ENCODE results near the gene PLCD3. TPM values are rescaled to one million over a fixed set of nuclear protein-coding genes. Genes with fewer than 3 reads are reported as not detected.

PLCD3 gene
- total RNA-seq = 1 to 10 TPM; 2.7 to 5.9 TPM

GRCh38 chr17:45132320-45132571 lies at the start of gene PLCD3:
TSS of gene PLCD3 (minus strand) at chr17:45132515. CDS start at chr17:45132410, 105 bp downstream.
- H3K27me3 Mint-ChIP-seq = peaks cover 0 to 8% of the 10 kb centered on the region in 2 donors
- H3K27ac Mint-ChIP-seq = peak within 1 kb of the TSS; percentile 28 to 51
- no peaks in the 10 kb centered on the region for H3K36me3 Mint-ChIP-seq
- no peaks in the 10 kb centered on the region for H3K9me3 Mint-ChIP-seq
- DNase-seq (ENCODE audit: low spot score) (no peak), ATAC-seq (no peak)
- H3K4me3 Mint-ChIP-seq = peak within 1 kb of the TSS; percentile 86
- peaks cover 12 to 19% of the 10 kb centered on the region in 2 donors for H3K4me1 Mint-ChIP-seq (ENCODE audit: low read depth in 2 of 2)

- no peak for ATAC-seq
- no peak overlapping the region for H3K27ac Mint-ChIP-seq
- DNase-seq (ENCODE audit: low spot score) = no peak
- H3K36me3 Mint-ChIP-seq = no peaks in the 10 kb centered on the region
- H3K27me3 Mint-ChIP-seq = no peaks in the 10 kb centered on the region
- H3K4me1 Mint-ChIP-seq (ENCODE audit: low read depth in 2 of 2) = peaks cover 12 to 14% of the 10 kb centered on the region in 2 donors
- no peak overlapping the region for H3K4me3 Mint-ChIP-seq
- H3K9me3 Mint-ChIP-seq = no peaks in the 10 kb centered on the region
Observed at GRCh38 chr17:45177563-45177962, 45.2 kb upstream of the PLCD3 start.

- ATAC-seq (no peak), DNase-seq (ENCODE audit: low spot score) (no peak)
- Mint-ChIP-seq H3K27me3 (no peaks in the 10 kb centered on the region), H3K27ac (peak overlapping the region; percentile 21 to 76), H3K9me3 (no peaks in the 10 kb centered on the region), H3K36me3 (no peaks in the 10 kb centered on the region), H3K4me3 (no peak overlapping the region), H3K4me1 (ENCODE audit: low read depth in 2 of 2) (peaks cover 19 to 20% of the 10 kb centered on the region in 2 donors)
Observed at GRCh38 chr17:45175759-45176115, 43.4 kb upstream of the PLCD3 start.

GRCh38 chr17:45172541-45173286 lies 40.4 kb upstream of the PLCD3 start:
- Mint-ChIP-seq H3K27ac (peak overlapping the region; percentile 84 to 99), H3K4me1 (ENCODE audit: low read depth in 2 of 2) (peaks cover 25 to 28% of the 10 kb centered on the region in 2 donors), H3K27me3 (no peaks in the 10 kb centered on the region), H3K4me3 (peak overlapping the region; percentile 75), H3K36me3 (no peaks in the 10 kb centered on the region), H3K9me3 (no peaks in the 10 kb centered on the region)
- DNase-seq (ENCODE audit: low spot score) (peak; percentile 64), ATAC-seq (peak; percentile 45 to 54)

GRCh38 chr17:45172232-45172540 lies 39.9 kb upstream of the PLCD3 start:
- ATAC-seq = no peak
- Mint-ChIP-seq H3K27me3 (no peaks in the 10 kb centered on the region), H3K4me3 (no peak overlapping the region), H3K36me3 (no peaks in the 10 kb centered on the region), H3K27ac (peak overlapping the region; percentile 96 to 99), H3K9me3 (no peaks in the 10 kb centered on the region), H3K4me1 (ENCODE audit: low read depth in 2 of 2) (peaks cover 25 to 28% of the 10 kb centered on the region in 2 donors)
- DNase-seq (ENCODE audit: low spot score) = no peak

GRCh38 chr17:45171338-45172231 lies 39.3 kb upstream of the PLCD3 start:
- ATAC-seq (no peak), DNase-seq (ENCODE audit: low spot score) (no peak)
- peak overlapping the region; percentile 96 to 99 for H3K27ac Mint-ChIP-seq
- H3K9me3 Mint-ChIP-seq = no peaks in the 10 kb centered on the region
- no peaks in the 10 kb centered on the region for H3K36me3 Mint-ChIP-seq
- H3K4me1 Mint-ChIP-seq (ENCODE audit: low read depth in 2 of 2) = peaks cover 25 to 28% of the 10 kb centered on the region in 2 donors
- peak overlapping the region; percentile 60 for H3K4me3 Mint-ChIP-seq
- H3K27me3 Mint-ChIP-seq = no peaks in the 10 kb centered on the region

GRCh38 chr17:45170931-45171337 lies 38.6 kb upstream of the PLCD3 start:
- DNase-seq (ENCODE audit: low spot score) (no peak), ATAC-seq (peak; percentile 73 to 79)
- Mint-ChIP-seq H3K9me3 (no peaks in the 10 kb centered on the region), H3K36me3 (no peaks in the 10 kb centered on the region), H3K4me1 (ENCODE audit: low read depth in 2 of 2) (peaks cover 22 to 25% of the 10 kb centered on the region in 2 donors), H3K4me3 (peak overlapping the region; percentile 60), H3K27me3 (no peaks in the 10 kb centered on the region), H3K27ac (peak overlapping the region; percentile 96 to 99)

- H3K27ac Mint-ChIP-seq = peak overlapping the region; percentile 96 to 99
- H3K4me3 Mint-ChIP-seq = peak overlapping the region; percentile 60
- H3K4me1 Mint-ChIP-seq (ENCODE audit: low read depth in 2 of 2) = peaks cover 17 to 22% of the 10 kb centered on the region in 2 donors
- H3K27me3 Mint-ChIP-seq = no peaks in the 10 kb centered on the region
- H3K36me3 Mint-ChIP-seq = no peaks in the 10 kb centered on the region
- peak; percentile 83 to 85 for ATAC-seq
- no peak for DNase-seq (ENCODE audit: low spot score)
- no peaks in the 10 kb centered on the region for H3K9me3 Mint-ChIP-seq
Observed at GRCh38 chr17:45170280-45170930, 38.1 kb upstream of the PLCD3 start.

- peaks cover 24 to 28% of the 10 kb centered on the region in 2 donors for H3K4me1 Mint-ChIP-seq (ENCODE audit: low read depth in 2 of 2)
- ATAC-seq = no peak
- DNase-seq (ENCODE audit: low spot score) = peak; percentile 56
- no peaks in the 10 kb centered on the region for H3K27me3 Mint-ChIP-seq
- H3K4me3 Mint-ChIP-seq = no peak overlapping the region
- no peaks in the 10 kb centered on the region for H3K36me3 Mint-ChIP-seq
- no peaks in the 10 kb centered on the region for H3K9me3 Mint-ChIP-seq
- peak overlapping the region in 1 of 2 donors; percentile 9 for H3K27ac Mint-ChIP-seq
Observed at GRCh38 chr17:45168991-45169752, 36.9 kb upstream of the PLCD3 start.

- no peak overlapping the region for H3K4me3 Mint-ChIP-seq
- DNase-seq (ENCODE audit: low spot score) (peak; percentile 8), ATAC-seq (no peak)
- H3K36me3 Mint-ChIP-seq = peaks cover 6% of the 10 kb centered on the region
- no peaks in the 10 kb centered on the region for H3K9me3 Mint-ChIP-seq
- no peak overlapping the region for H3K27ac Mint-ChIP-seq
- H3K4me1 Mint-ChIP-seq (ENCODE audit: low read depth in 2 of 2) = peaks cover 16 to 18% of the 10 kb centered on the region in 2 donors
- H3K27me3 Mint-ChIP-seq = no peaks in the 10 kb centered on the region
Observed at GRCh38 chr17:45164734-45165269, 32.5 kb upstream of the PLCD3 start.

GRCh38 chr17:45162025-45162687 lies 29.8 kb upstream of the PLCD3 start:
- Mint-ChIP-seq H3K4me3 (peak overlapping the region; percentile 82), H3K27ac (peak overlapping the region; percentile 96 to 98), H3K4me1 (ENCODE audit: low read depth in 2 of 2) (peaks cover 29 to 36% of the 10 kb centered on the region in 2 donors), H3K27me3 (no peaks in the 10 kb centered on the region), H3K36me3 (peaks cover 6% of the 10 kb centered on the region), H3K9me3 (no peaks in the 10 kb centered on the region)
- peak; percentile 48 for DNase-seq (ENCODE audit: low spot score)
- ATAC-seq = no peak

- peak; percentile 97 to 98 for ATAC-seq
- Mint-ChIP-seq H3K9me3 (no peaks in the 10 kb centered on the region), H3K36me3 (peaks cover 6% of the 10 kb centered on the region), H3K27ac (peak within 1 kb of the TSS; percentile 96 to 98), H3K4me1 (ENCODE audit: low read depth in 2 of 2) (peaks cover 29 to 36% of the 10 kb centered on the region in 2 donors), H3K4me3 (peak within 1 kb of the TSS; percentile 82), H3K27me3 (no peaks in the 10 kb centered on the region)
- peak; percentile 97 for DNase-seq (ENCODE audit: low spot score)
Observed at GRCh38 chr17:45161288-45162024, 29.1 kb upstream of the PLCD3 start, which contains the start of gene HEXIM2. TSS of gene HEXIM2 (plus strand) at chr17:45161875. CDS start at chr17:45162794, 919 bp downstream.

Measured in natural killer cell treated with Interleukin-12 subunit alpha and Interleukin-12 subunit beta and Interleukin-15 and Interleukin-18, amount 100 ng/mL, for 72 hours (primary cell).